IPS DF 6.9 (cell line): ENCODE measurements around the gene NOC2L.

Experiments
- DNase-seq: peaks from one replicate; pipeline ENCODE4 v3.0.0-alpha.2; 2013; ENCODE audit warnings: low read depth, low spot score
- H3K27ac ChIP-seq: one replicate; pipeline ENCODE4 v1.5.1; 2013; ENCODE audit warnings: low read length, control low read depth
- H3K27me3 ChIP-seq: 2 replicates; pipeline ENCODE4 v1.6.1; 2013; ENCODE audit warnings: mild to moderate bottlenecking, low read length; ENCODE audit not compliant: control insufficient read depth, insufficient read depth
- H3K36me3 ChIP-seq: 2 replicates; pipeline ENCODE4 v1.6.1; 2013; ENCODE audit warnings: low read length; ENCODE audit not compliant: control insufficient read depth, insufficient read depth
- H3K4me1 ChIP-seq: 2 replicates; pipeline ENCODE4 v1.6.1; 2013; ENCODE audit warnings: low read length; ENCODE audit not compliant: control insufficient read depth, insufficient read depth
- H3K4me3 ChIP-seq: 2 replicates; pipeline ENCODE4 v1.5.1; 2013; ENCODE audit warnings: mild to moderate bottlenecking, low read length
- H3K9me3 ChIP-seq: 2 replicates; pipeline ENCODE4 v1.6.1; 2013; ENCODE audit warnings: low read length, inconsistent platforms; ENCODE audit not compliant: control insufficient read depth, insufficient read depth
- WGBS: extraction: QIAGEN DNeasy Blood & Tissue Kit; methylation state at CpG from one replicate; pipeline ENCODE4 v1.1.7; 2013; ENCODE audit warnings: mixed read lengths, missing lambda C conversion rate; ENCODE audit not compliant: insufficient read length, insufficient coverage; 5-methylcytosine and 5-hydroxymethylcytosine counted together

Gene NOC2L

DNA sequence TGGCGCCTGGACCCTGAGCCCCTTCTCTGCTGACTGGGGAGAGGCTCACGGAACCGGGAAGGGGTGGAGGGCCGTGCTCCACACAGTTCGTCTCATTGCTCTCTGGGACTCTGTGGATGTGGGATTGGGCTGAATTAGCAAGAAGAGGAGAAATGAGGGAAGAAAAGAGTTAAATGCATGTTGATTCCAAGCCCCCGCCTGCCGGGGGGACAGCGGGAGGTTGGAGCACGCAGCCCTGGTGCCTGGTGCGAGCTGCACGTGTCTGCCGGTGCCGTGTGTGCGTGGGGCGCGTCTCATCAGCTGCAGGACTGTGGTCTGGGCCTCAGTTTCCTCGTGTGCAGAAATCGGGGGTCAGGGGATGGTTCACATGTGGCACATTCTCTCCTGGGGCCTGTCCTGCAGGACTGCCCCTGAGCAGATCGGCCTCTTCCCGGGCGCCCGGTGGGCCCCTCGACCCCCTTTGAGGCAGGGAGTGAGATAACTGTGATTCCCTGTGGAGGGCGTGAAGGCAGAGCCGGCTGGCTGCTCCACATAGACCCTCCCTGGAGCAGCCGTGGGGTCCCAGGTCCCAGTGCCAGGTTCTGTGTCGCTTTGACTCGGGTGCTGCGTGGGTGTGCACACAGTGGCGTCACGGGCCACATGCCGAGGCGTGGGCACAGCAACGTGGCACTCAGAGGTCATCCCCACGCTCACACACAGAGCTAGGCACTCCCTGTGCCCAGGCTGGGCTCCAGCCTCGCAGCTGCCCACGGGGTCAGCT lies 23.9 kb downstream of the NOC2L start:
- Histone ChIP-seq H3K4me3 (no peak overlapping the region), H3K36me3 (no peaks in the 10 kb centered on the region; the same call in 1 of the 2 replicates), H3K27me3 (peaks cover 54% of the 10 kb centered on the region), H3K9me3 (no peaks in the 10 kb centered on the region), H3K27ac (no peak overlapping the region), H3K4me1 (peaks cover 5% of the 10 kb centered on the region)
- WGBS = no CpG with 5 or more reads among the region's 37 CpGs
- DNase-seq = no peak

DNA sequence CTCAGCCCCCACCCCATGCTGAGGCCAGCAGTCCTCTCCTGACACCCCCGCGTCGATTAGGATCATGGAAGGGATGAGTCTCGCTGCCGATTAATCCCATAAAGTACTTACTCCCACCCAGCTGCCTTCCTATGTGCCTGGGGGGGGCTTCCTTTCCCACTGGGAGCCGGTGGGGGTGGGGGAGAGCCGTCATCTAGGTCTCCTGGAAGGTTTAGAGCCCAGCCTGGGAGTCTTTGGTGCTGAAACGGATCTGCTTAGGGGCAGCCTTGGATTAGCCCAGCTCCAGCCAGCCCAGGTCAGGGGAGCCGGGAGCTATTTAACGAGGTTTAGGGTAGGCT lies 25.5 kb downstream of the NOC2L start:
- Histone ChIP-seq H3K27me3 (peaks cover 54% of the 10 kb centered on the region), H3K27ac (no peak overlapping the region), H3K4me1 (peaks cover 5% of the 10 kb centered on the region), H3K4me3 (no peak overlapping the region), H3K36me3 (no peaks in the 10 kb centered on the region; the same call in 1 of the 2 replicates), H3K9me3 (no peaks in the 10 kb centered on the region)
- WGBS = no CpG with 5 or more reads among the region's 10 CpGs
- no peak for DNase-seq

DNA sequence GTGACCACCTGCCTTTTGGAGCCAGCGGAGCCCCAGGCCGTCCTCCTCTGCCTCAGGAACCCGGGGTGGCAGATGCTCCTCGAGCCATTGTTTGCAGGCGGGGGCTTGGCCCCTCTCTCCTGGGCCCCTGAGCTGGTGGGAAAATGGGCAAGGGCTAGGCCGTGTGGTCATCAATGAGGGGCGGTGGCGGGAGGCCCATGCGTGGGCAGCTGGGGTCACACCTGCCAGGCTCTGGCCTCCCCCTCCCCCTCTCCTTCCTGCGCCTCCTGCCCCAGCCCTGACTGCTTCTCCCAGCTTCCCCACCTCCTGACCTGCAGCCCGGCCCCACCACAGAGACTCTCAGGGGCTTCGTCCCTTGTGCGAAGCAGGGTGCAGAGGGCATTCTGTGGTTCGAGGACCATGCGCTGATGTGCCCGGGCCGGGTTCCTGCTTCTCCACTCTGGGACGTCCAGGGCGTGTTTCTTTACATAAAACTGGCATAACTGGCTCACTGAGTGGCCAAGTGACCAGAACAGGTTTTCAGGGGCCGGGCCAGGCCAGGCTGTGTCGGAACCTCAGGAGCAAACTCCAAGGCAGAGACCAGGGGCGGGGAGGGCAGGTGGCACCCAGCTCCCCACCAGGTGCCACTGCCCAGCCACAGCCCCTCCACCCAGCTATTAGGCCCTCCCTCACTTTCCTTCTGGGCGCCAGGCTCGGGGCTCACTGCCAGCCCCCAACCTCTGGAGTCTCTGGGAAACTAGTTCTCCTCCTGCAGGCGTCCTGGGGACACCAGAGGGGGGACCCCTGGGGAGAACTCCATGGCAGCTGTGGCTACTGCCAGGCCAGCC lies 26.1 kb downstream of the NOC2L start:
- Histone ChIP-seq H3K27ac (no peak overlapping the region), H3K9me3 (no peaks in the 10 kb centered on the region), H3K27me3 (peaks cover 56% of the 10 kb centered on the region), H3K4me1 (peaks cover 5% of the 10 kb centered on the region), H3K4me3 (no peak overlapping the region), H3K36me3 (no peaks in the 10 kb centered on the region; the same call in 1 of the 2 replicates)
- WGBS = no CpG with 5 or more reads among the region's 25 CpGs
- no peak for DNase-seq

DNA sequence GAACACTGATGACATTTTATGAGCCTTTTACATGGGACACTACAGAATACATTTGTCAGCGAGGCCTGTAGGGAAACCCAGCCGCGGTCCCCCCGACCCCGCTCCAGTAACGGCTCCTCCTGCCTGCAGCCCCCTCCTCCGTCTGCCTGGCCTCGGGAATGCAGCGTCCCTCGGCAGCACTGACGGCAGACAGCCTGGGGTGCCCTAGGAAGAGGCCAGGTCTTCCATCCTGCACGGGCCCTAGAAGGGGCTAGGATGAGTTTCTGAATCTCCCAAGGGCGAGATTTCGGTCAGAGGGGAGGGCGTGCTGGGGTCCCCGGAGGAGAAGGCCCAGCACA lies 26.9 kb downstream of the NOC2L start:
- Histone ChIP-seq H3K4me1 (peaks cover 5% of the 10 kb centered on the region), H3K36me3 (no peaks in the 10 kb centered on the region), H3K9me3 (no peaks in the 10 kb centered on the region), H3K27me3 (peaks cover 64% of the 10 kb centered on the region), H3K4me3 (no peak overlapping the region), H3K27ac (no peak overlapping the region)
- DNase-seq = no peak
- no CpG with 5 or more reads among the region's 16 CpGs for WGBS

DNA sequence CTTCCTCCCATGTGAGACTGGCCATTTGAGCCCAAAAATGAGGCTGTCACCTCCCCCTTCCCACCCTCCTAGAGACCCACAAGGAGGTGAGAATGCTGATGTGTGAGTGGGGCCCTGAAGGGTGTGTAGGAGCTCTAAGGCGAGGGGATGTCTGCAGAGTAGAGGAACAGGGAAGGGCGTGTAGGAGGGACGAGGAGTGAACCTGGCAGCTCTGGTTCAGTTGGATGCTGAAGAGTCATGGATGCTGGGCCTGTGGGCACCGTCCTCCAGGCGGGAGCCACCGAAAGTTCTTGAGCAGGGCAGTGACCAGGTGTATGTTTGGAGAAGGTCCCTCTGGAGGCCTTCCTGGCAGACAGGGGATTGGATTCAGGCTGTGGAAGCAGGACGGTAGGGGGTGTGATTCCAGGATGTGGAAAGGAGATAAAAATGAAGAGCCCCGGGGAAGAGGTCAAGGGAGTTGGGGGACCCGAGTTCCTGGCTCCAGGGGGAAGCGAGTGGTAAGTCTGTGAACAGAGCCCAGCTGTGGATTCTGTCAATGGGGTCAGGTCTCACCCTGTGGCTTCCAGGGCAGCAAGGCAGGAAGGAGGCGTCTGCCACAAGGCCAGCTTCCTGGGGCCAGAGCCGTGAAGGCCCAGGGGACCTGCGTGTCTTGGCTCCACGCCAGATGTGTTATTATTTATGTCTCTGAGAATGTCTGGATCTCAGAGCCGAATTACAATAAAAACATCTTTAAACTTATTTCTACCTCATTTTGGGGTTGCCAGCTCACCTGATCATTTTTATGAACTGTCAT lies 27.5 kb downstream of the NOC2L start:
- WGBS = no CpG with 5 or more reads among the region's 15 CpGs
- Histone ChIP-seq H3K36me3 (no peaks in the 10 kb centered on the region), H3K4me3 (no peak overlapping the region), H3K27me3 (peaks cover 65% of the 10 kb centered on the region), H3K4me1 (peaks cover 5% of the 10 kb centered on the region), H3K27ac (no peak overlapping the region), H3K9me3 (no peaks in the 10 kb centered on the region)
- DNase-seq = no peak

DNA sequence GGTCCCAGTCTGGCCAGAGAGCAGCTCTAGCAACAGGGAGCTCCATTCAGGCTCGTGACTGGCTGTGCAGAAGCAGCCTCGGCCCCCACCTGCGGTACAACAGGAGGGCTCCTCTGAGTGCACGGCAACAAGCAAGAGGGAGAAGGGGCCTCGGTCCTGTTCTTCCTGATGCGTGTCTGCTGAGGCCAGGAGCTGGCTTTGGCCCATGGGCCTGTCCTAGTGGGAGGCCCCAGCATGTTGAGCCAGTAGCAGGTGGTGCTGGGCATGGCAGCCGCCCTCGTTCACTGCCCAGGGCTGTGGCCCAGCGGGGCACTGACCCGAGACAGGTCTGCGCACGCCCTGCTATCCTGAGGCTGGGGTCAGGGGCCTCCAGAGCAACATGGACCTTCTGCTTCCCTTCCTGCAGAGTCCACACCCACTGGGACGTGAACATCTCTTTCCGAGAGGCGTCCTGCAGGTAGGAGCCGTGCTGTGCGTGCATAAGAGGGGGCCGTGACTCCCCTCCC lies 28.4 kb downstream of the NOC2L start:
- DNase-seq = no peak
- Histone ChIP-seq H3K9me3 (no peaks in the 10 kb centered on the region), H3K27ac (no peak overlapping the region), H3K4me1 (peaks cover 5% of the 10 kb centered on the region), H3K36me3 (no peaks in the 10 kb centered on the region), H3K27me3 (peaks cover 69% of the 10 kb centered on the region), H3K4me3 (no peak overlapping the region)
- no CpG with 5 or more reads among the region's 18 CpGs for WGBS

DNA sequence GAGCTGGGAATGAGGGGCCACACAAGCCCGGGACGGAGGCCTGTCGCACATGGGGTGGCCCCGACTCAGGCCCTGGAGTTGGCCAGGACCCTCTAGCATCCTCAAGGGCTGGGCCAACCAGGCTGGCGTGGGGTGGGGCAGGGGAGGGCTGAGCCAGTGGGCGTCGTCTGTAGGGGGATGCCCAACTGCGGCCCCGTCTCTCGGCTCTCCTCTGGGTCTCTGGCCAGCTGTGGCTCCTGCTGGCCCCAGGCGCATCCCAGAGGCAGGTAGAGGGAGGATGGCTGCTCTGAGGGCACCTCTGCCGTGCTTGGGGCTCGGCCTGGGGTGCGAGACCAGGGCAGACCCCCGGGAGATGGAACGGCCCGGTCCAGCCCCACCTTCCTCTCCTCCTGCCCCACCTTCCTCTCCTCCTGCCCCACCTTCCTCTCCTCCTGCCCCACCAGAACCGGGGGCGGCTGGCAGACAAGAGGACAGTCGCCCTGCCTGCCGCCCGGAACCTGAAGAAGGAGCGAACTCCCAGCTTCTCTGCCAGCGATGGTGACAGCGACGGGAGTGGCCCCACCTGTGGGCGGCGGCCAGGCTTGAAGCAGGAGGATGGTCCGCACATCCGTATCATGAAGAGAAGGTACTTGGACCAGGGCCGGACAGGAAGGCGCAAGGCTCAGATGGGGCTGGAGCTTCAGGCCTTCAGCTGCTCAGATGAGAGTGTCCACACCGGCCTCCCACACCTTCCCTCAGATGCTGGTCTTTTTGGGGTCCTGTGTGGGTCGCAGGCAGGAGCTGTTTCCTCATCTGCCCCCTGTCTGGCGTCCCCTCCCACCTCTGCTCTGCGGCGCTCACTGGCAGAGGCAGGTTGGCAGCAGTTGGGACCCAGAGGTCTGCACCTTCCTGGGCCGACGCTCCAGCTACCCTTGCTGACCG lies 29.1 kb downstream of the NOC2L start:
- Histone ChIP-seq H3K27me3 (peaks cover 65% of the 10 kb centered on the region), H3K27ac (no peak overlapping the region), H3K4me3 (no peak overlapping the region), H3K36me3 (no peaks in the 10 kb centered on the region), H3K4me1 (peaks cover 1% of the 10 kb centered on the region; the same call in 1 of the 2 replicates), H3K9me3 (no peaks in the 10 kb centered on the region)
- no CpG with 5 or more reads among the region's 40 CpGs for WGBS
- no peak for DNase-seq

DNA sequence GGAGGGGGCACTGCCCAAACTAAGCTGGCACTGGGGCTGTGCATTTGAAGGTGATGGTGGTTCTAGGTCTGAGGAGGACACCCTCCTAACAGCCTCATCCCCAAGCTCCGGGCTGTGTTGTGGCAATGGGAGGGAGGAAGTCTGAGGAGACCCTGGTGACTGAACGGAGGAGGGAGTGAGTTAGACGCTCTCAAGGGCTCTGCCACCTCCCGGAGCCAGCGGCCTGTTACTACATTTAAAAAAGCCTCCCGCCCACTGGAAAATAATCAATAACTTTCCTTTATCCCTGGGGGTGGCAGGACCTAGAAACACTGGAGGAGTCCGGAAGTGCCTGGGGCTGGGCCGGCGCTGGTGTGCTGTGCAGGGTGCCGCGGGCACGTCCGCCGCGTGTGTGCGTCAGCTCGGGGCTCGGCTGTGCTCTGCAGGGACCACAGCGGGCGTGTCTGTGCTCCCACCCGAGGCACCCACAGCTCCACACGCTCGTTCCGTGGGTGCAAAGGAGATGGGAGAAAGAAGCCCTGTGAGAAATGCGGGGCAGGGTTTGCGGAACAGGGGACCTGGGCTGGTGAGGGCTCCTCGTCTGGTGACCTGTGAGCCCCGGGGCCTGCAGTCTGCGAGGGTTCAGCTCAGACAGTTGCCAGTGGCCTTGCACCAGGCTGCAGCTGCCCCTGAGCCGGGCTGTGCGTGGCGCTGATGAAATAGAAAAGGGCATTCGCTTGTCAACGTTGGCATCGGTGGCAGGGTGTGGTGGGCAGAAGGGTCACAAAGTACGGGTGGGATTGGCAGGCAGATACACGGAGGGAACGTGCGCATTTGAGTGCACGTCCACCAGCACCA lies 30.0 kb downstream of the NOC2L start:
- Histone ChIP-seq H3K27ac (no peak overlapping the region), H3K4me3 (no peak overlapping the region), H3K4me1 (no peaks in the 10 kb centered on the region; the same call in 1 of the 2 replicates), H3K27me3 (peaks cover 68% of the 10 kb centered on the region), H3K9me3 (no peaks in the 10 kb centered on the region), H3K36me3 (no peaks in the 10 kb centered on the region)
- no CpG with 5 or more reads among the region's 40 CpGs for WGBS
- DNase-seq = no peak

GRCh38 chr1:927748-928147 lies 31.3 kb downstream of the NOC2L start:
- no peak overlapping the region for H3K27ac ChIP-seq
- no peak overlapping the region for H3K4me3 ChIP-seq
- H3K4me1 ChIP-seq = peaks cover 6% of the 10 kb centered on the region
- DNase-seq = no peak
- no CpG with 5 or more reads among the region's 10 CpGs for WGBS
- H3K36me3 ChIP-seq = no peaks in the 10 kb centered on the region
- H3K27me3 ChIP-seq = peaks cover 67% of the 10 kb centered on the region
- H3K9me3 ChIP-seq = no peaks in the 10 kb centered on the region
